ENCODE measurements around the gene ADAMTS12. TPM values are rescaled to one million over a fixed set of nuclear protein-coding genes. Genes with fewer than 3 reads are reported as not detected.

Gene ADAMTS12
- total and polyA plus RNA-seq, 10 of the 15 experiments (the other 5 are each of a cell fraction or from before 2014, with no cell fraction given) = 0.11 to 35.8 (median 20.7) TPM

- peaks cover 10% of the 10 kb centered on the region; the same call in 1 of the 2 replicates for H3K4me1 ChIP-seq (ENCODE audit: control insufficient read depth, insufficient read depth, low read length)
- intact Hi-C loops (cut with micrococcal nuclease; ENCODE audit: unreplicated experiment) = no loop called here
- no peak overlapping the region for H3K9ac ChIP-seq (ENCODE audit: control insufficient read depth, insufficient read depth, low read length)
- no peaks in the 10 kb centered on the region; the same call in 2 of the 3 replicates for H3K9me3 ChIP-seq (replicated peaks; ENCODE audit: control insufficient read depth, insufficient read depth, low read length)
- no peak overlapping the region for H2AFZ ChIP-seq (ENCODE audit: control insufficient read depth, low read depth, low read length)
- no peaks in the 10 kb centered on the region for H3K36me3 ChIP-seq (ENCODE audit: control insufficient read depth in 2 of 2, insufficient read depth in 2 of 2, low read length in 1 of 2)
- BruUV-seq (replicated peaks) = no TSS peak
- no peak overlapping the region for H3K4me2 ChIP-seq (ENCODE audit: control insufficient read depth, insufficient read depth)
- H3K27me3 ChIP-seq (replicated peaks in 1 of 2; ENCODE audit: control insufficient read depth in 2 of 2, insufficient read depth in 2 of 2, low read length in 1 of 2) = no peaks in the 10 kb centered on the region
- TF ChIP-seq SMC3 (IDR thresholded peaks at IDR 0.05; ENCODE audit: borderline replicate concordance, low read length) (no peak), YY1 (IDR thresholded peaks at IDR 0.05; ENCODE audit: low read depth, low read length) (no peak), SIN3A (IDR thresholded peaks at IDR 0.05; ENCODE audit: low read depth, low read length) (no peak), YBX1 (IDR thresholded peaks at IDR 0.05) (no peak), MYB (IDR thresholded peaks at IDR 0.05; ENCODE audit: borderline replicate concordance, low read depth, low read length) (no peak), NFIC (IDR thresholded peaks at IDR 0.05; ENCODE audit: low read depth, low read length) (no peak), SP1 (IDR thresholded peaks at IDR 0.05; ENCODE audit: low read depth, low read length) (no peak), MLLT1 (IDR thresholded peaks at IDR 0.05) (no peak), KAT2A (conservative IDR thresholded peaks at IDR 0.05; ENCODE audit: control insufficient read depth, low read depth, low read length) (no peak), CBFB (IDR thresholded peaks at IDR 0.05; ENCODE audit: low read depth) (no peak), BRCA1 (IDR thresholded peaks at IDR 0.05; ENCODE audit: low read depth, low read length) (no peak), MTA3 (IDR thresholded peaks at IDR 0.05; ENCODE audit: borderline replicate concordance, low read length) (no peak), IRF3 (IDR thresholded peaks at IDR 0.05) (no peak), ASH2L (IDR thresholded peaks at IDR 0.05; ENCODE audit: borderline replicate concordance, low read depth) (no peak), STAT1 (conservative IDR thresholded peaks at IDR 0.05) (no peak), LARP7 (IDR thresholded peaks at IDR 0.05) (no peak)
- TF ChIP-seq, protein P1, sequence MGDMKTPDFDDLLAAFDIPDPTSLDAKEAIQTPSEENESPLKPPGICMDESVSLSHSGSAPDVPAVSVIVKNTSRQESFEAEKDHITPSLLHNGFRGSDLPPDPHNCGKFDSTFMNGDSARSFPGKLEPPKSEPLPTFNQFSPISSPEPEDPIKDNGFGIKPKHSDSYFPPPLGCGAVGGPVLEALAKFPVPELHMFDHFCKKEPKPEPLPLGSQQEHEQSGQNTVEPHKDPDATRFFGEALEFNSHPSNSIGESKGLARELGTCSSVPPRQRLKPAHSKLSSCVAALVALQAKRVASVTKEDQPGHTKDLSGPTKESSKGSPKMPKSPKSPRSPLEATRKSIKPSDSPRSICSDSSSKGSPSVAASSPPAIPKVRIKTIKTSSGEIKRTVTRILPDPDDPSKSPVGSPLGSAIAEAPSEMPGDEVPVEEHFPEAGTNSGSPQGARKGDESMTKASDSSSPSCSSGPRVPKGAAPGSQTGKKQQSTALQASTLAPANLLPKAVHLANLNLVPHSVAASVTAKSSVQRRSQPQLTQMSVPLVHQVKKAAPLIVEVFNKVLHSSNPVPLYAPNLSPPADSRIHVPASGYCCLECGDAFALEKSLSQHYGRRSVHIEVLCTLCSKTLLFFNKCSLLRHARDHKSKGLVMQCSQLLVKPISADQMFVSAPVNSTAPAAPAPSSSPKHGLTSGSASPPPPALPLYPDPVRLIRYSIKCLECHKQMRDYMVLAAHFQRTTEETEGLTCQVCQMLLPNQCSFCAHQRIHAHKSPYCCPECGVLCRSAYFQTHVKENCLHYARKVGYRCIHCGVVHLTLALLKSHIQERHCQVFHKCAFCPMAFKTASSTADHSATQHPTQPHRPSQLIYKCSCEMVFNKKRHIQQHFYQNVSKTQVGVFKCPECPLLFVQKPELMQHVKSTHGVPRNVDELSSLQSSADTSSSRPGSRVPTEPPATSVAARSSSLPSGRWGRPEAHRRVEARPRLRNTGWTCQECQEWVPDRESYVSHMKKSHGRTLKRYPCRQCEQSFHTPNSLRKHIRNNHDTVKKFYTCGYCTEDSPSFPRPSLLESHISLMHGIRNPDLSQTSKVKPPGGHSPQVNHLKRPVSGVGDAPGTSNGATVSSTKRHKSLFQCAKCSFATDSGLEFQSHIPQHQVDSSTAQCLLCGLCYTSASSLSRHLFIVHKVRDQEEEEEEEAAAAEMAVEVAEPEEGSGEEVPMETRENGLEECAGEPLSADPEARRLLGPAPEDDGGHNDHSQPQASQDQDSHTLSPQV (IDR thresholded peaks at IDR 0.05) = no peak
- TF ChIP-seq, protein P2, sequence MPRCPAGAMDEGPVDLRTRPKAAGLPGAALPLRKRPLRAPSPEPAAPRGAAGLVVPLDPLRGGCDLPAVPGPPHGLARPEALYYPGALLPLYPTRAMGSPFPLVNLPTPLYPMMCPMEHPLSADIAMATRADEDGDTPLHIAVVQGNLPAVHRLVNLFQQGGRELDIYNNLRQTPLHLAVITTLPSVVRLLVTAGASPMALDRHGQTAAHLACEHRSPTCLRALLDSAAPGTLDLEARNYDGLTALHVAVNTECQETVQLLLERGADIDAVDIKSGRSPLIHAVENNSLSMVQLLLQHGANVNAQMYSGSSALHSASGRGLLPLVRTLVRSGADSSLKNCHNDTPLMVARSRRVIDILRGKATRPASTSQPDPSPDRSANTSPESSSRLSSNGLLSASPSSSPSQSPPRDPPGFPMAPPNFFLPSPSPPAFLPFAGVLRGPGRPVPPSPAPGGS (IDR thresholded peaks at IDR 0.05; ENCODE audit: borderline replicate concordance, insufficient read depth, low read depth, low read length, poor library complexity, severe bottlenecking) = no peak
- no peaks in the 10 kb centered on the region for H3K79me2 ChIP-seq (ENCODE audit: control insufficient read depth, insufficient read depth, low read length)
- ChIA-PET POLR2A (no interaction called here), RAD21 (ENCODE audit: unreplicated experiment) (interaction anchor here (0.9 kb wide), 1 partner anchor 47 kb away, joined by 3 read pairs; no protein-coding TSS in a partner anchor), SMC1A (ENCODE audit: uncharacterized antibody, unreplicated experiment) (interaction anchor here (1.3 to 1.8 kb wide), 4 partner anchors 13 to 177 kb away, joined by 3 to 6 read pairs (median 4); no protein-coding TSS in a partner anchor), CTCF (interaction anchor here (1.2 kb wide), 2 partner anchors 11 to 41 kb away, joined by 3 read pairs; no protein-coding TSS in a partner anchor)
- no peak overlapping the region for H3K4me3 ChIP-seq
- FAIRE-seq = no peak
- no peak for ATAC-seq
- WGBS (ENCODE audit: insufficient coverage, insufficient replicate concordance, low lambda C conversion rate, missing lambda C conversion rate) = 0% methylated on average over 1 of the region's 1 CpG
- in situ Hi-C loops (cut with MboI) = no loop called here
- H4K20me1 ChIP-seq (ENCODE audit: control insufficient read depth, insufficient read depth) = no peaks in the 10 kb centered on the region
- DNase-seq (ENCODE audit: low read depth, low spot score) = no peak
- no peak overlapping the region for H3K27ac ChIP-seq (ENCODE audit: control insufficient read depth, insufficient read depth)
These were observed 263.0 kb downstream of the ADAMTS12 start for GRCh38 chr5:33628796-33629195.
